Lower lobe of right lung (tissue), 2 donors: Measurements from ENCODE around the gene MAN2B2. TPM values are rescaled to one million over a fixed set of nuclear protein-coding genes. Genes with fewer than 3 reads are reported as not detected.

Source experiments
- ATAC-seq, 2 donors: fragments of 200-7000 bp; cut with Tn5 transposase; one replicate each; pipeline ENCODE4 v1.9.1; 2020 to 2022; ENCODE audit warnings: mild to moderate bottlenecking in 2 of 2, moderate library complexity in 2 of 2
- DNase-seq: peaks from one replicate; pipeline ENCODE4 v3.0.0-alpha.2; 2020
- H3K27ac ChIP-seq: fragments of 200-600 bp; one replicate; pipeline ENCODE4 v1.8.0; 2022
- H3K27me3 ChIP-seq: fragments of 200-600 bp; one replicate; pipeline ENCODE4 v1.8.0; 2022; ENCODE audit warnings: low read depth
- H3K36me3 ChIP-seq: fragments of 200-600 bp; one replicate; pipeline ENCODE4 v1.8.0; 2022; ENCODE audit warnings: mild to moderate bottlenecking
- H3K4me1 ChIP-seq: fragments of 200-600 bp; one replicate; pipeline ENCODE4 v1.8.0; 2022
- H3K4me3 ChIP-seq: fragments of 200-600 bp; one replicate; pipeline ENCODE4 v1.8.0; 2022; ENCODE audit warnings: mild to moderate bottlenecking
- H3K9me3 ChIP-seq: fragments of 200-600 bp; one replicate; pipeline ENCODE4 v1.8.0; 2022
- intact Hi-C: fragments of 100-400 bp; cut with DNase I; formaldehyde crosslinking; loops from one replicate; pipeline ENCODE4 v1.11.0; 2022
- total RNA-seq: library from RNA; stranded (reverse); fragmentation: NEBNext Ultra II Directional; extraction: Animal tissue kit (Norgen Biotek cat#: 25700); gene quantifications from one replicate; pipeline ENCODE4 v1.2.1, GENCODE V29; 2021
- TF ChIP-seq, protein P1 (sequence below): fragments of 200-600 bp; IDR thresholded peaks from one replicate; pipeline ENCODE4 v1.8.0; 2022; ENCODE audit warnings: antibody characterized with exemption, mild to moderate bottlenecking
- donor health status: DM: no; HTN: yes; CAD: no; lungs with severe emphysema.

Gene MAN2B2
- total RNA-seq, 1 donor from 2014 or later = 41.2 TPM

DNA sequence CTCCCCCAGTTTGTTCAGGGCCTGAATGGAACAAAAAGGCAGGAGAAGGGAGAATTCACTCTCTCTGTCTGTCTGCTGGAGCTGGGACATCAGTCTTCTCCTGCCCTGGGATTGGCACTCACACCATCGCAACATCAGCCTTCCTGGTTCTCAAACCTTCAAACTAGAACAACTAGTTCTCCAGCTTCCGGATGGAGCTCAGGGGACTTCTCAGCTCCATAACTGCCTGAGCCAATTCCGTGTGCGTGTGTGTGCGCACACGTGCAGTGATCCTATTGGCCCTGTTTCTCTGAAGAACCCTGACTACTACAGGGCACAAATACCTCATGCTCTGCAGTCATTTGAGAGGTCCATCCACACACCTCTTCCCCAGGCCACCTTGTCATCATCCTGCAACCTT is 18.7 kb upstream of the MAN2B2 start:
- no peaks in the 10 kb centered on the region for H3K36me3 ChIP-seq
- H3K27me3 ChIP-seq = peaks cover 48% of the 10 kb centered on the region
- H3K4me1 ChIP-seq = no peaks in the 10 kb centered on the region
- DNase-seq (no peak), ATAC-seq (no peak)
- H3K9me3 ChIP-seq = peaks cover 7% of the 10 kb centered on the region
- H3K27ac ChIP-seq = no peak overlapping the region
- no peak overlapping the region for H3K4me3 ChIP-seq
- TF ChIP-seq, protein P1, sequence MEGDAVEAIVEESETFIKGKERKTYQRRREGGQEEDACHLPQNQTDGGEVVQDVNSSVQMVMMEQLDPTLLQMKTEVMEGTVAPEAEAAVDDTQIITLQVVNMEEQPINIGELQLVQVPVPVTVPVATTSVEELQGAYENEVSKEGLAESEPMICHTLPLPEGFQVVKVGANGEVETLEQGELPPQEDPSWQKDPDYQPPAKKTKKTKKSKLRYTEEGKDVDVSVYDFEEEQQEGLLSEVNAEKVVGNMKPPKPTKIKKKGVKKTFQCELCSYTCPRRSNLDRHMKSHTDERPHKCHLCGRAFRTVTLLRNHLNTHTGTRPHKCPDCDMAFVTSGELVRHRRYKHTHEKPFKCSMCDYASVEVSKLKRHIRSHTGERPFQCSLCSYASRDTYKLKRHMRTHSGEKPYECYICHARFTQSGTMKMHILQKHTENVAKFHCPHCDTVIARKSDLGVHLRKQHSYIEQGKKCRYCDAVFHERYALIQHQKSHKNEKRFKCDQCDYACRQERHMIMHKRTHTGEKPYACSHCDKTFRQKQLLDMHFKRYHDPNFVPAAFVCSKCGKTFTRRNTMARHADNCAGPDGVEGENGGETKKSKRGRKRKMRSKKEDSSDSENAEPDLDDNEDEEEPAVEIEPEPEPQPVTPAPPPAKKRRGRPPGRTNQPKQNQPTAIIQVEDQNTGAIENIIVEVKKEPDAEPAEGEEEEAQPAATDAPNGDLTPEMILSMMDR = no peak
- intact Hi-C loops = no loop called here

DNA sequence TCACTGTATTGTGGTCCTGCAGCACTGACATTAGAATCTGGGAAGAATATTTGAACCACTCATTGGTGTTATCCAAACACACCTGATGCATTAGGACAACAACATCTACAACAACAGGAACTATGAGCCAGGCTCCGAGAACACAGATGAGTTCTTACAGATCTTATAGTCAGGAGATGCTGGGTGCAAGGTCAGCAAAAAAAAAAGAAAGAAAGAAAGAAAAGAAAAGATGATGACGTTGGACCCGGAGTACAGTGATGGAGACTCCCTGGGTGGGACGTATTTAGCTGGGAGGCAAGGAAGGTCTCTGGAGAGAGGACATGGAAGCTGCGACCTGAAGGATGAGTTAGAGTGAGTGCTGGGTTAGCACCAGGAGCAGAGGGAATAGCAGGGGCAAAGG is 17.8 kb upstream of the MAN2B2 start:
- DNase-seq (no peak), ATAC-seq (no peak)
- H3K27ac ChIP-seq = no peak overlapping the region
- intact Hi-C loops = no loop called here
- no peaks in the 10 kb centered on the region for H3K36me3 ChIP-seq
- no peaks in the 10 kb centered on the region for H3K4me1 ChIP-seq
- no peak overlapping the region for H3K4me3 ChIP-seq
- H3K9me3 ChIP-seq = no peaks in the 10 kb centered on the region
- TF ChIP-seq, protein P1 = no peak
- peaks cover 56% of the 10 kb centered on the region for H3K27me3 ChIP-seq

DNA sequence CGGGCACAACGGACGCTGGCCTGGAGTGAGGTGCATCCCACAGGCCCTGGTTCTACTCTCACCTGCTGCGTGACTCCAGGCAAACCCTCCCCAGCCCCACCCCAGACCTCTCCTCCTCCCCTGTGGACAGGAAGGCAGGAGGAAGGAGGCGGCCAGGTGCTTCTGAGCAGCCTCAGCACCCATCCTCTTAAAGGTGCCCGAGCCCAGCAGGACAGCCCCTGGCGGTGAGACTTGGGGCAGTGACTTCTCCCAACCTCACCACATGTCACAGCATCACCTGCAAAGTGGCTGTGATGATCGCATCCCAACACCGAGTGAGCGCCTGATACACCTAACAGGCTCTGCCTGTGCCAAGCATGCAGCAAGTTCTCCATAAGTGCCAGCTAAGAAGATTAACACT is 17.1 kb upstream of the MAN2B2 start:
- Histone ChIP-seq H3K9me3 (no peaks in the 10 kb centered on the region), H3K27ac (no peak overlapping the region), H3K27me3 (peaks cover 58% of the 10 kb centered on the region), H3K4me3 (no peak overlapping the region), H3K36me3 (no peaks in the 10 kb centered on the region), H3K4me1 (peaks cover 3% of the 10 kb centered on the region)
- intact Hi-C loops = no loop called here
- ATAC-seq (no peak), DNase-seq (no peak)
- TF ChIP-seq, protein P1 = no peak

DNA sequence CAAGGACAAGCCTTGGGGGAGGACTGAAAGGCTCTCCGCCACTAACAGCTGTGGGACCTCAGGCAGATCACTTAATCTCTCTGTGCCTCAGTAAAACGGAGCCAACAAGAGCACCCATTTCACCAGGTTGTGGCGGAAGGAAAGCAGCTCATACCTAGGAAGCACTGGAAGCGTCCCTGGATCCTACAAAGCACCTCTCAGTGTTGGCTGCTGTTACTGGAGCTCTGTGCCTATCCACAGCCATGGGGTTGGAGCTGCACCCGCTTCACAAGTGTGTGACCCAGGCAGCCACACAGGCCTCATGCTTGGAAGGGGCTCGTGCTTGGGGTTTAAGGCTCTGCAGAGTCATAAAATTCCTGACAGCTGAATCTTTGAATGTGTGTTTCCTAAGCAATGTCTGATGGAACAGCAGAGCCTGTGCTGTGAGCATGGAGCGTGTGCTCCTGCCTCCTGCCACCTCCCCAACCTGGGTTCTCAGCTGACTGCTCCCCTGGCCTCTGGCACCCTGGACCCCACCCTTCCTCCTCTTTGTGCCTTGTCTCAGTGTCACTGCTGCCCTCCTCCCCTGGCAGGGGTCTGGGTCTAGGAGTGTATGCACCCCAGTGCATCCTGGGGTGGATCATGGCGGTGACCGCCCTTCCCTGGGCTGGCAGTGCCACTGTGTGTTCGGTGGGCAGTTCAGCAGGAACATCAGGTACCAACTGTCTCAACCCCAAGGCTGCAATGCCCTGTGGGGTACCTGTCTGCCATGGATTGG is 14.4 kb upstream of the MAN2B2 start:
- Histone ChIP-seq H3K36me3 (no peaks in the 10 kb centered on the region), H3K27me3 (peaks cover 66% of the 10 kb centered on the region), H3K4me1 (peaks cover 9% of the 10 kb centered on the region), H3K9me3 (no peaks in the 10 kb centered on the region), H3K27ac (no peak overlapping the region), H3K4me3 (no peak overlapping the region)
- intact Hi-C loops = no loop called here
- no peak for DNase-seq
- TF ChIP-seq, protein P1 = no peak
- no peak for ATAC-seq

DNA sequence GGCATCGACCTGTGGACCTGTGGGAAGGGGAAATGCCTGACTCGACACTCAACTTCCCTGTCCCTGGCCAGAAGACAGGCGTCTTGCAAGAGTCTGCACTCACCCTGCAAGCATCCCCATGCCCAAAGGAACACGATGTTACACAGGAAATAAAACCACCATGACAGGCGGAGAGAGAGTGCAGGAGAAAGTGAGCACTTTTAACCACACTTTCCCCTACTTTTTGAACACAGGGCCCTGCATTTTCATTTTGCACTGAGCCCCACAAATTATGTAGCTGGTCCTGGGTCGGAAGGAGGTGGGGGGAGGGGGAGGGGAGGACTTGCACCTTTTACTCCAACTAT is 13.8 kb upstream of the MAN2B2 start:
- intact Hi-C loops = no loop called here
- Histone ChIP-seq H3K9me3 (no peaks in the 10 kb centered on the region), H3K27me3 (peaks cover 61% of the 10 kb centered on the region), H3K4me1 (peaks cover 9% of the 10 kb centered on the region), H3K36me3 (no peaks in the 10 kb centered on the region), H3K4me3 (no peak overlapping the region), H3K27ac (no peak overlapping the region)
- TF ChIP-seq, protein P1 = no peak
- ATAC-seq (no peak), DNase-seq (no peak)
